HG02763 (cell line): ENCODE data around the gene HSPG2.
"Not testable (repeated sequence)": the region's sequence is repeated elsewhere in the genome, so short reads cannot be mapped to it uniquely, and the experiment has no call there.

ENCODE experiments used
- ATAC-seq: cut with Tn5 transposase; IDR thresholded peaks from one replicate; pipeline ENCODE4 v1.9.1; 2021; ENCODE audit warnings: mild to moderate bottlenecking, moderate library complexity; ENCODE audit not compliant: unreplicated experiment

The HSPG2 gene

GRCh38 chr1:21935393-21935804 is 1.7 kb downstream of the HSPG2 start:
- ATAC-seq, result no peak

- ATAC-seq, result no peak
Observed at GRCh38 chr1:21933397-21934248, 3.5 kb downstream of the HSPG2 start.

- no peak for ATAC-seq
Observed at GRCh38 chr1:21932127-21932526, 5.0 kb downstream of the HSPG2 start.

GRCh38 chr1:21931171-21932093 is 5.7 kb downstream of the HSPG2 start:
- no peak for ATAC-seq

- ATAC-seq, result no peak
Observed at GRCh38 chr1:21930629-21931170, 6.4 kb downstream of the HSPG2 start.

- ATAC-seq, result no peak
Observed at GRCh38 chr1:21930080-21930571, 7.0 kb downstream of the HSPG2 start.

- no peak for ATAC-seq
Observed at GRCh38 chr1:21927533-21928237, 9.4 kb downstream of the HSPG2 start.

GRCh38 chr1:21926814-21927532 is 10.1 kb downstream of the HSPG2 start:
- ATAC-seq, result no peak

GRCh38 chr1:21926065-21926464 is 11.0 kb downstream of the HSPG2 start:
- no peak for ATAC-seq

- no peak for ATAC-seq
Observed at GRCh38 chr1:21925334-21925940, 11.7 kb downstream of the HSPG2 start.

GRCh38 chr1:21924503-21925005 is 12.6 kb downstream of the HSPG2 start:
- no peak for ATAC-seq

GRCh38 chr1:21922090-21923013 is 14.8 kb downstream of the HSPG2 start:
- ATAC-seq, result no peak

- no peak for ATAC-seq
Observed at GRCh38 chr1:21921100-21921875, 15.8 kb downstream of the HSPG2 start.

- ATAC-seq, result no peak
Observed at GRCh38 chr1:21919520-21919919, 17.6 kb downstream of the HSPG2 start.

GRCh38 chr1:21917239-21917631 is 19.9 kb downstream of the HSPG2 start:
- ATAC-seq, result not testable (repeated sequence)

- ATAC-seq, result no peak
Observed at GRCh38 chr1:21916447-21917238, 20.5 kb downstream of the HSPG2 start.
